Erythroblast (primary cell): Measurements from ENCODE around the gene GPR87.

Experiments
- GATA1 ChIP-seq: IDR thresholded peaks from 2 replicates; pipeline ENCODE4 v1.6.1; 2011; ENCODE audit warnings: low read depth, mild to moderate bottlenecking, control low read depth, low read length, moderate library complexity
- POLR2A ChIP-seq: IDR thresholded peaks from 2 replicates; pipeline ENCODE4 v1.6.1; 2011; ENCODE audit warnings: mild to moderate bottlenecking, low read length

DNA sequence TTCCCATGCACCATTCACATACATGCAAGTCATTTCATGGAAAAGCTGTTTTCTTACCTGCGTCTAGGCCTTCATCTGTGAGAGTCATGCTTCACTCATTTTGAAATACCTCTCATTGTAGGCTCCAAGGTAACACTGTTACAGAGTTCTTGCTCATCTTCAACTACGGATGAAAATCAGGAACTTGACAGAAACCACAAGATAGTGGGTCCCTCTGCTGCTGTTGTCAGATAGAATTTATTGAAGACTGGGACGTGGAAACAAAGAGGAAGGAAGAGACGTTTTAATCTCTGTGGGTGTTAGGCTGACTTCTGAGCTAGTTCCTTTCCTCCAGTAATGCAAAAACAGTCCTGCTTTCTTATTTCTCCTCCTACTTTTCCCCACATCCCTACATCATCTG is 38.4 kb downstream of the GPR87 start, which contains the start of gene P2RY14:
- TF ChIP-seq POLR2A (no peak), GATA1 (no peak)
